Stomach smooth muscle (tissue), 2 donors: ENCODE data around the gene ZNHIT3.

Source experiments
- H3K27ac ChIP-seq: one replicate; pipeline ENCODE4 v1.7.0; 2013; ENCODE audit warnings: mild to moderate bottlenecking, low read length, inconsistent platforms
- H3K27me3 ChIP-seq, 2 donors: one replicate each; pipeline ENCODE4 v1.7.0; 2013; ENCODE audit warnings: low read length in 2 of 2; ENCODE audit not compliant: insufficient read depth in 2 of 2, control insufficient read depth in 1 of 2
- H3K36me3 ChIP-seq, 2 donors: one replicate each; pipeline ENCODE4 v1.7.0; 2013; ENCODE audit warnings: low read length in 2 of 2; ENCODE audit not compliant: control insufficient read depth in 2 of 2, insufficient read depth in 2 of 2
- H3K4me1 ChIP-seq: one replicate; pipeline ENCODE4 v1.7.0; 2013; ENCODE audit warnings: low read length; ENCODE audit not compliant: control insufficient read depth, insufficient read depth
- H3K4me3 ChIP-seq, 2 donors: one replicate each; pipeline ENCODE4 v1.7.0; 2013; ENCODE audit warnings: low read length in 2 of 2
- H3K9ac ChIP-seq, 2 donors: one replicate each; pipeline ENCODE4 v1.7.0; 2013; ENCODE audit warnings: low read length in 2 of 2, mild to moderate bottlenecking in 1 of 2
- H3K9me3 ChIP-seq, 2 donors: one replicate each; pipeline ENCODE4 v1.7.0; 2013; ENCODE audit warnings: low read length in 2 of 2; ENCODE audit not compliant: control insufficient read depth in 2 of 2
- donor health status: healthy.
- donor health status: Pancreatic carcinoma.

The ZNHIT3 gene

DNA sequence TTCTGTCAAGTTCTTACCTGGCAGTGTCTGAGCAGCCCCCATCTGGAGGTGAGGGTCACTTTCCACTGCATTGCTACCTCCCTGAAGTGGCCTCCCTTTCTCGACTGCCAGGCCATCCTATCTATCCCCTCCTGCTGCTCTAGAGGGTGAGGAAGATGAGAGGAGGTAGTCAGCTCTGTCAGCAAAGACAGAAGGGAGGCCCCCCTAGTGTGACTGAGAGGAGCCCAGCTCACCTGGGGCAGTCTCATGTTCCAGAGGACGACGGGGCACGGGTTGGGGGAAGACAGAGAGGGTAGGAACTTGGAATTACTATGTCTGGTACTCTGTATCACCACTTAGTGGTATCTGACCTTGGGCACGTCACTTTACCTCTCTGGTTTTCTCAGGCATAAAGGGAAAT is 26.2 kb downstream of the ZNHIT3 start:
- peaks cover 0 to 20% of the 10 kb centered on the region in 2 donors for H3K36me3 ChIP-seq
- no peaks in the 10 kb centered on the region for H3K27me3 ChIP-seq
- no peaks in the 10 kb centered on the region for H3K4me1 ChIP-seq
- H3K4me3 ChIP-seq, result no peak overlapping the region
- no peak overlapping the region for H3K27ac ChIP-seq
- H3K9ac ChIP-seq, result no peak overlapping the region
- no peaks in the 10 kb centered on the region for H3K9me3 ChIP-seq

DNA sequence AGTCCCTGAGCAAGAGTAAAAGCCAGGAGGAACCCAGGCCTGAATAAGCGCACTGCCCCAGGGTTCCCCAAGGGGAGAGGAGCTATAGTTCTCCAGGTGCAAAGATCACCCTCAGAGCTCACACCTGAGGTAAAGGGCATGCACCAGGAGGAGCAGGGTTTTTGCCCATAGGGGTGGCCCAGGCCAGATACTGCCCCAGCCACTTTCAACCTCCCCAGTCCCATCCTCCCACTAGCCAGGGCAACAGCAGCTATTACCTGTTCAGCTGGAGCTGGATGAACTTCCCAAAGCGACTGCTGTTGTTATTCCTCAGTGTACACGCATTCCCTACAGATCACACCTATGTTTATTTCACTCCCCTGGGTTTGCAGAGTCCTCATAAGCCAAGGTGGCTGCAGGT is 28.4 kb downstream of the ZNHIT3 start:
- Histone ChIP-seq H3K36me3 (peaks cover 0 to 20% of the 10 kb centered on the region in 2 donors), H3K27ac (no peak overlapping the region), H3K4me1 (no peaks in the 10 kb centered on the region), H3K4me3 (no peak overlapping the region), H3K9me3 (no peaks in the 10 kb centered on the region), H3K27me3 (no peaks in the 10 kb centered on the region), H3K9ac (no peak overlapping the region)

DNA sequence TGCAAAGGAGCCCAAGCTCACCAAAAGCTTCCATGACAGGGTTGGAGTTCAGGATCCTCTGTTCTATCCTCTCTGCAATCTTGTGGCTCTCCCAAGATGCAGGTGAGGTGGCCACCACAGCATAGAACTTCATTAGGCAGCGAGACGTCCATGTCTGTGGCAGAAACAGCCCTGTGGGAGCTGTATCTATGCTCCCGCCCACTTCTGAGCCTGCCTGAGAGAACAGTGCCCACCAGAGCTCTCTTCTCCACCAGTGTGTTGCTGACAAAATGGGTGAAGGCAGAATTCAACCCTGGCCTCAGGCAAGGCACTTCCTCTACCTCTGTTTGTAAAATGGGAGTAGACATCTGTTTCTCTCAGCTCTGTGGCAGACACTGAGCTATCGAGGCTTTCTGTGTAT is 29.4 kb downstream of the ZNHIT3 start:
- H3K27ac ChIP-seq, result no peak overlapping the region
- peaks cover 0 to 12% of the 10 kb centered on the region in 2 donors for H3K36me3 ChIP-seq
- no peak overlapping the region for H3K4me3 ChIP-seq
- no peaks in the 10 kb centered on the region for H3K27me3 ChIP-seq
- H3K9me3 ChIP-seq, result no peaks in the 10 kb centered on the region
- H3K4me1 ChIP-seq, result no peaks in the 10 kb centered on the region
- no peak overlapping the region for H3K9ac ChIP-seq

DNA sequence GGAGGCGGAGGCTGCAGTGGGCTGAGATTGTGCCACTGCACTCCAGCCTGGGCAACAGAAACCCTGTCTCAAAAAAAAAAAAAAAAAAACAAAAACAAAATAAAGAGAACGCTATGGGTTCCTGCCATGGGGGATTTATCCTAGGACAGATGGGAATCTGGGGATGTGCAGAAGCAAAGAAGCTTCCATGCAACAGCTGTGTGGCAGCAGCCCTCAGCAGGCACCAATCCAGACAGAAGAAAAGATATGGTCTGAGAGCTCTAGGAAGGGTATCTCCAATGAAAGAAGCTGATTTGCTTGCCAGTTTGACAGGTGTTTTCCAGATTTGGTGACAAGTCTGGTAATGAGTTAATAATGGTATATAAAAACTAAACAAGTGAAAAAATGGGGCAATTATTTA is 36.6 kb downstream of the ZNHIT3 start:
- Histone ChIP-seq H3K9ac (no peak overlapping the region), H3K36me3 (peaks cover 11 to 34% of the 10 kb centered on the region in 2 donors), H3K4me1 (no peaks in the 10 kb centered on the region), H3K27me3 (no peaks in the 10 kb centered on the region), H3K27ac (no peak overlapping the region), H3K9me3 (no peaks in the 10 kb centered on the region), H3K4me3 (no peak overlapping the region)

DNA sequence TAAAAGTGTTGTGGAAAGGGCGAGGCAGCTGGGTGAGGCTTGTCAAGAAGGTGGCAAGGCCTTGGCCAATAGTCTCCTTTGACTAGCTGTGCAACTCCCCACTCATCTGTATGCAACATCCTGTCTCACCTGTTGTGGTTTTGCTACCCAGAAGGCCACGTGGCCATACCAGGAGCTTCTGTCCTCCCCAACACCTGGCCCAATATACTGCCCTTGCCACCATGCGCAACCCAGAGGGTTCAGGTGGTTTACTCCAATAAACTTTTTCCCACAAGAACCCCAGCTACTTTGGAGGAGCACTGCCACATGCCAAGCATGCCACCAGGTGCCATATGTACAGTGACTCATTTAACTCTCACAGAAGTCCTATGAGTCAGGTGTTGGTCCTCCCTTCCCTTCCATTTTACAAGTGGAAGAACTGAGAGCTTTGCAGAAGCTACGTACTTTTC is 38.0 kb downstream of the ZNHIT3 start:
- Histone ChIP-seq H3K27ac (no peak overlapping the region), H3K9me3 (no peaks in the 10 kb centered on the region), H3K4me3 (no peak overlapping the region), H3K27me3 (no peaks in the 10 kb centered on the region), H3K36me3 (peaks cover 11 to 36% of the 10 kb centered on the region in 2 donors), H3K4me1 (no peaks in the 10 kb centered on the region), H3K9ac (no peak overlapping the region)

DNA sequence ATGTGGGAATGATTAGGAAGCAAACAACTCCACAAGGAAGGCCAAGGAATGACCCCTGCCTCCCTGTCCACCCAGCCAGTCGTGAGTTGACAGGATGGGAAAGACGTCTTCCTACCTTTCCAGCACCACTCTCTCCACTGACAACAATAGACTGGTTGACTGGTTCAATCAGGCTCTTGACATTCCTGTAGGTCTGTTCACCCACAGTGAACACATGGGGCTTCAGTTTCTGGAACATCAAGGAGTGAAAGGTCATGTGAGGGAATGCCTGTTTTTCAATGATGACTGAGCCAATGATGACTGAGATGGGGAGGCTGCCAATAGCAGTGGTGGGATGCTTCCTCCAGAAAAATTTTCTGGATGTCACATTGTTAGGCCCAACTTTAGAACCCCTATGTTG is 38.6 kb downstream of the ZNHIT3 start:
- peaks cover 11 to 36% of the 10 kb centered on the region in 2 donors for H3K36me3 ChIP-seq

DNA sequence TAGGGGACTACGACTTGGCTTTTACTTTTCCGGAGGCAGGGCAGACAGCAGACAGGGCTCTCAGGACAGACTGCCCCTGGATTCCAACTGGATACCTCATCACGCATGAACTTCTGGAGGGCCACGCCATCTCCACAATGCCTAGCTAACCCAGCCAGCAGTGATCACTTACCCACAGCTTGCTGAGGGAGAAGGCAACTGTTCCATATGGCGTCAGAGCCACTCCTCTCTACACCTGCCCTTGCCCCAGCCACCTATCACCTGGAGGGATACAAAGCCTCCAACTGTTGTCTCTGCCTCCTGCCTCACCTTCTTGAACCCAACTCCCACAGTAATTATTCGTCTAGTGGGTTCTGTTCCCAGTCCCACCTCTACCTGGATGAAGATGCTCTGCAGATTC is 39.4 kb downstream of the ZNHIT3 start:
- Histone ChIP-seq H3K27ac (no peak overlapping the region), H3K4me3 (no peak overlapping the region), H3K9me3 (no peaks in the 10 kb centered on the region), H3K4me1 (no peaks in the 10 kb centered on the region), H3K36me3 (peaks cover 11 to 36% of the 10 kb centered on the region in 2 donors), H3K9ac (no peak overlapping the region), H3K27me3 (no peaks in the 10 kb centered on the region)

More for the DNA sequence above, 38.6 kb downstream of the ZNHIT3 start:
- Histone ChIP-seq H3K4me1 (no peaks in the 10 kb centered on the region), H3K27ac (no peak overlapping the region), H3K9ac (no peak overlapping the region), H3K9me3 (no peaks in the 10 kb centered on the region), H3K4me3 (no peak overlapping the region), H3K27me3 (no peaks in the 10 kb centered on the region)

DNA sequence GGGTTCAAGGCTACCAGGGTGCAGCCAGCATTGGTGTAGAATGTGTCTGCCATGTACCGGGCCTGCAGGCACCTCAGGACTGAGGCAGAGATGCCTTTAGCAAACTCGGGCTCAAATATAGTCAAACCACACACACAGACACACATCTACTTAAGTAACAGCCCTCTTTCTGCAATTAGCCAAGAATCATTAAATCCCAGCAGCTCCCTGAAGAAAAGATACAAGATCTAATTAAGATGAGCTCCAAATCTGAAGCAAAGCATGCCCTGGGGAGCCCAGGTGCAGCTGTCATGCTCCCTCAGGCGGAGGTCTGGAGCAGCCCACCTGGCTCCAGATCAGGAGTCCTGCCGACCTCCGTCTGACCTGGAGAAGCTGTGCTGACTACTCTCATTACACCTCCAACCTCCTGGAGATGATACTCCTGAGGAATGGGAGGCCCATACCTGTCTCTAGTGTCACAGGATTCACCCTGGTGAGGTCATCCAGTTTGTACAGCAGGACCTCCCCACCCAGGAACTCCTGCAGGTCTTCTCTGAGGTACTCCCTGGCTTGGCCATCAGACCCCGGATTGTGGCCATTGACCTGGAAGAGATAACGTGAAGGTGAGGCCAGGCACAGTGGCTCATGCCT is 41.3 kb downstream of the ZNHIT3 start:
- H3K27me3 ChIP-seq, result no peaks in the 10 kb centered on the region
- H3K36me3 ChIP-seq, result peaks cover 18 to 43% of the 10 kb centered on the region in 2 donors
- H3K4me3 ChIP-seq, result no peak overlapping the region
- H3K27ac ChIP-seq, result no peak overlapping the region
- H3K9me3 ChIP-seq, result no peaks in the 10 kb centered on the region
- no peaks in the 10 kb centered on the region for H3K4me1 ChIP-seq
- no peak overlapping the region for H3K9ac ChIP-seq

DNA sequence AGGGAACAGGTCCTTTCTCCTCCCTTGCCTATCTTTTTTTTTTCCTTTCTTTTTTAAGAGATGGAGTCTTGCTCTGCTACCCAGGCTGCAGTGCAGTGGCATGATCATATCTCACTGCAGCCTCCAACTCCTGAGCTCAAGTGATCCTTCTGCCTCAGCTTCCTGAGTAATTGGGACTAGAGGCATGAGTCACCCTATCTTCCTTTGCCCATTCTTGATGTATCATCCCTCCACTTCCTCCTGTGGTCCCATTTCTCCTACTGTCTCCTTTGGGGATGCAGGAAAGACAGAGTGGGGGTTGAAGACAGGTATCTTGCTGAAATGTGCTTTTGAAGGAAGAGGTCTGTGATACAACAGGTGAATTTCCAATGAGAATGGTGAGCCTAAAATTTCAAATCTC is 42.6 kb downstream of the ZNHIT3 start:
- Histone ChIP-seq H3K27me3 (no peaks in the 10 kb centered on the region), H3K9ac (no peak overlapping the region), H3K4me1 (peaks cover 8% of the 10 kb centered on the region), H3K4me3 (no peak overlapping the region), H3K9me3 (no peaks in the 10 kb centered on the region), H3K27ac (no peak overlapping the region), H3K36me3 (peaks cover 18 to 43% of the 10 kb centered on the region in 2 donors)

DNA sequence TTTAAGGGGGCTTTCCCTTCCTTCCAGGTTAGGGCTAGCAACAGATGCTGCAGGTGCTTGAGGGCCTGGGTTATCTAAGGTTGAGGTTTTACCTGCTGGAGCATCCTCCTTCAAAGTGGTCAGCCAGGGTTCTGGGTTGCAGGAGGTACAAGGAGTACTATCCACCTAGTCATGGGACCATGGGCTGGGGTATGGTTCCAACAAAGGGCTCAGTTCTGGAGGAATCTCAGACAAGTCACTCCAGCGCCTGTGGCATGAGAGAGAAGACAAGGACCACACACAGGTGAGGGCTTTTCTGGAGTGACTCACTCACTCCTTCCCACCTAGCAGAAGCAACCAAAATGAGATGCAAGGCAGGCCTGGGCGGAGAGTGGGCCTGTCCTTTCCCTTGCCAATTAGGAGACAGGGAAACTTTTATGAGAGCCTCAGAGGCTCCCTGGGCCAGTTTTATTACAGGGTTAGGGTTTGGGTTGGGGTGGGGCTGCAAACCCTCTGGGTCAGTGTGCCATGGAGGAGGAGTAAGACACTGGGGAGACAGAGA is 46.0 kb downstream of the ZNHIT3 start:
- Histone ChIP-seq H3K36me3 (peaks cover 7 to 17% of the 10 kb centered on the region in 2 donors), H3K27ac (no peak overlapping the region)

More for the DNA sequence above, 46.0 kb downstream of the ZNHIT3 start:
- H3K27me3 ChIP-seq, result no peaks in the 10 kb centered on the region
- no peak overlapping the region for H3K9ac ChIP-seq
- no peak overlapping the region for H3K4me3 ChIP-seq
- peaks cover 13% of the 10 kb centered on the region for H3K4me1 ChIP-seq
- H3K9me3 ChIP-seq, result no peaks in the 10 kb centered on the region
